GM03348 (cell line): Measurements from ENCODE around the gene PLA2R1.
"Not testable (repeated sequence)": the region's sequence is repeated elsewhere in the genome, so short reads cannot be mapped to it uniquely, and the experiment has no call there.

ENCODE experiments used
- DNase-seq: peaks from one replicate; pipeline ENCODE4 v3.0.0; 2012; ENCODE audit warnings: low spot score

The PLA2R1 gene

DNA sequence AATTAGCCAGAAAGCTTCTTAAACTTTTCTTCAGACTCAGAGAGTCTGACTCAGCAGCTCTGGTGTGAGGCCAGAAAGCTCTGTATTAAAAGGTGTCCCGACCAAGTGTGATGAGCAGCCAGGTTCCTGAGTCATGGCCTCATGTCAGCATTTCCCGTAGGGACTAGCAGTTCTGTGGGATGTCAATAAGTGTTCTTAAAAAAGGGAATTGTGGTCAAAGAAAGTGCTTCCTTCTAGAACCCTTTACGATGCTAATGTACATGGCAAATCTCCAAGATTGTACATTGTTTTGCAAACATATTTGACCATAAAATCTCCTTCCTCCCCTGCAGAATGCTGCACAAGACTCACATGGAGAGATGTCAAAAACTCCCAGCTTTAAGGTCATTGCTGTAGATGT is 80.1 kb downstream of the PLA2R1 start:
- peak; percentile 63 for DNase-seq

DNA sequence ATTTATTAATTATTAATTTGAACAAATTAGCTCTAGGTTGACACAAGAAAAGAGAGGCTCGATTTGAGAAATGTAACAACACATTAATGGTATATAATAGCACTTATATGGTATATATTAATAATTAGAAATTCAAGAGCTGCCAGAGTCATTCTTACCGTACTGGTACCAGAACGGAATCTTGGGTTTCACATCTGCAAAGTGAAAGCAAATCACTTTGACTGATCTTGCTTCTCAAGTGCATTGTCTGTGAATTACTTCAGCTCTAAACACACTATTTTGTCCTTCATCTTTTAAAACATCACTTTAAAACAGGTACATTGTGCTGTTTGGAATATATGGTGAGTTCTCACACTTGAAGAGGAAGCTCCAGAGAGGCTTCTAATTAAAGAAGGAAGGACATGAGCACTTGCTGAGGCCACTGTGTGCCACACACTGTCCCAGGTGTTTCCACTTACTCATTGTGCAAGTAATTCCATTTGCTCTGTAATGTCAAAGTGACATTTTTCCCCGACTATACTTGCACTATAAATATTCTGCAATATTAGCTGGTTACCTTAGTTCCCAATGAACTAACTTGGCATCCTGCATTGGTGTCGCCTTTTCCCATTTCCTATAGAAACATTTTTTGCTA is 85.8 kb downstream of the PLA2R1 start:
- DNase-seq: no peak

DNA sequence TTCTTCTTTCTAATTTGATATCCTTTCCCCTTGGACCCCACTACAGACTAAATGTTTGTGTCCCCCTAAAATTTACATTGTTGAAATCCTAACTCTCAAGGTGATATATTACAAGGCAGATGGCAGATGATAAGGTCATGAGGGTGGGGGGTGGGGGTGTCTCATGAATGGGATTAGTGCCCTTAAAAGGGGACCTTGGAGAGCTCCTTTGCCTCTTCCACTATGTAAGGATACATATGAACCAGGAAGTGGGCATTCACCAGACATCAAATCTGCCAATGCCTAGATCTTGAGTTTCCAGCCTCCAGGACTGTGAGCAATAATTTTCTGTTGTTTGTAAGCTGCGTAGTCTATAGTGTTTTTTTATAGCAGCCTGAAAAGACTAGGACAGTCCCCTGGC is 89.1 kb downstream of the PLA2R1 start:
- DNase-seq: no peak

DNA sequence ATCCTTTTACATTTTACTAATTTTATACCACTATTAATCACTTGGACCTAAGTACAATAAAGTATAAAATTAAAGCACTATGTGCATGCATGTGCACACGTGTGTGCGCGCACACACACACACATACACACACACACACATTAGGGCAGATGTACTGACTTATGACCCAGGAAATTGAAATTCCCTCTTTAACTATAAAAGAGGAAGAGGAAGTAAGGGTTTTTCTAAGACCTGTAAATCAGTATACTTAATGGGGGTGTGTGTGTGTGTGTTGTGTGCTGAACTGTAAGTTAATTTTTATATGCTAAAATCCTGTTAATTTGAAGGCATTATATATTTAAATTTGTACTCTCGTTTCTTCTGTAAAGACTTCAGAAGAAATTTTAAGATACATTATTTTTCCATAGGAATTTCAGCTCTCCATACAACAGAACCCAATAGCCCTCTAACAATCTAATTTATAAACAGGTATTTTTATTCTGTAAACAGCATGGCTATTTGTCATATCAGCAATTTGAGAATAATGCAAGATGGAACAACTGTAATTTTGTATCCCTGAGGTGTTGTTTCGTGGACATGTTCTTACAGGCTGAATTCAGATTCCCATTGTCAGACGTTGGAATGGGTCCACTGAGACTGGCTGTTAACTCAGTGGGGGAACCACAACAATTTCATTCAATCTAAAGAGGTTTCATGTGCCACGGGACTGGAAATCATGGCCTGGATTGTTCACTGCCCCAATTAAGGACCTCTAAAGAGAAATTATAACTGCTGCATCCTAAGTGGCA is 90.9 kb downstream of the PLA2R1 start:
- no peak for DNase-seq

DNA sequence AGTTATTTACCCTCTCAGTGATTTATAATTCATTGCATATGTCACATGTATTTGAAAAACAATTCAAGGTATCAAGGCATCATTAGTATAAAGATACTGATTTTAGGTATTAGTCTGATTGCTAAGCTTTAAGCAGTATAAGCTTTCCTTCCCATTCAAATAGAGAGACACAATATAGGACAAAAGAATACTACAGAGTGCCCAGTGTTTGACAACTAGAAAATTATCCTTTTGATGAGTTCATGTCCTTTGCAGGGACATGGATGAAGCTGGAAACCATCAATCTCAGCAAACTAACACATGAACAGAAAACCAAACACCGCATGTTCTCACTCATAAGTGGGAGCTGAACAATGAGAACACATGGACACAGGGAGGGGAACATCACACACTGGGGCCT is 91.9 kb downstream of the PLA2R1 start:
- not testable (repeated sequence) for DNase-seq

DNA sequence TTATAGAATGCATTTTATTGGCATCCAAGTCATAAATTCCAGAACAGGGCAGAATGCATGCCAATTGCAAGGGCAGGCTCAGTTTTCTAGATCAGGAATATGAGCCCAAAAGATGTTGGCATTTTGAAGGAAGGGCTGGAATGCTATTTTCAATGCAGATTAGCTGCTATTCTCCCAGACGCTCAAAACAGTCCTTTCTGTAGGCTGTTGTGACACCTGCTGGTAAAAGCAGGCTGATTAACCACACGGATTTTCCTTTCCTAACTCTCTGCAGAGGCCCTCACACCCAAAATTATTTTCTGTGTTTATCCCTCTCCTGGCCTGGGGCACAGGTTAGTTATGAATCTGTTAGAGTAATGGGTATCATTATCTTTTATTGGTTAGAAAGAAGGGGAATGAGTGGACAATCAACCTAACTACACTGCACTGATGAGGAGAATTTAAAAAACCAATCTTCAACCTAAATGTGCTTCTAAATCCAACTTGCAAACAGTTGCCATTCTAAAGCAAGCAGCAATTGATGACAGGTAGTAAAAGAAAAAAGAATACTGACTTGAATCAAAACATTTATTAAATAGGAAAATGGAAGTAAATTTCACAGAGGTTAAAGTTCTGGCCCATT is 94.0 kb downstream of the PLA2R1 start:
- DNase-seq: peak; percentile 59

DNA sequence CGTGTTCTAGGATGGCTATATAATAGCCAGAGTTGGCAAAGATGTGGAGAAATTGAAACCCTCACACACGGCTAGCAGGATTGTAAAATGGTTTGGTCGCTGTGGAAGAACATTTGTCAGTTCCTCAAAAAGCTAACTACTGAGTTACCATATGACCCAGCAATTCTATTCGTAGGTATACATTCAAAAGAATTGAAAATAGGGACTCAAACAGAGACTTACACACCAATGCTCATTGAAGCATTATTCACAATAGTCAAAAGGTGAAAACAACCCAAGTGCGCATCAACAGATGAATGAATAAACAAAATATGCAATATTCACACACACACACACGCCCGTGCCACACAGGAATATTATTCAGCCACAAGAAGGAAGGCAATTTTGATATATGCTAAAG is 98.7 kb downstream of the PLA2R1 start:
- DNase-seq: no peak

DNA sequence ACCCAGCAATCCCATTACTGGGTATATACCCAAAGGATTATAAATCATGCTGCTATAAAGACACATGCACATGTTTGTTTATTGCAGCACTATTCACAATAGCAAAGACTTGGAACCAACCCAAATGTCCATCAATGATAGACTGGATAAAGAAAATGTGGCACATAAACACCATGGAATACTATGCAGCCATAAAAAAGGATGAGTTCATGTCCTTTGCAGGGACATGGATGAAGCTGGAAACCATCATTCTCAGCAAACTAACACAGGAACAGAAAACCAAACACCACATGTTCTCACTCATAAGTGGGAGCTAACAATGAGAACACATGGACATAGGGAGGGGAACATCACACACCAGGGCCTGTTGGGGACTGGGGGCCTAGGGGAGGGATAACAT is 99.9 kb downstream of the PLA2R1 start:
- DNase-seq: not testable (repeated sequence)

DNA sequence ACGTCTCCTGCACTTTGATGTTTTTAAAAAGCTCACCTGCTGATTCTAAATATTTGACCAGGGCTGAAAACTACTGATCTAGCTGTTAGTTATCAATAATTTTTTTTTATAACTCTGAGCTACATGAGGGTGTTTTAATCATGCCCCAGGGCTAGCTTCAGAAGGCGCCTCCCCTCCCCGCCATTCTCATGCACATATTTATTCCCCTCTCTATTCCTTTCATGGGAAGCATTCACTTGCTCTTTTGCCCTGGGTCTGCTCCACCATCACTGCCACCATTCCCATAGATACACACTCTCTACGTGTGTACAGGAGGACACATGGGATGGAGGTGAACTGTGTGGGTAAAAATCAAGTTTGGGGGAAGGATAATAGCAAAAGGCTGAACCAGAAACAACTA is 101.0 kb downstream of the PLA2R1 start:
- no peak for DNase-seq

DNA sequence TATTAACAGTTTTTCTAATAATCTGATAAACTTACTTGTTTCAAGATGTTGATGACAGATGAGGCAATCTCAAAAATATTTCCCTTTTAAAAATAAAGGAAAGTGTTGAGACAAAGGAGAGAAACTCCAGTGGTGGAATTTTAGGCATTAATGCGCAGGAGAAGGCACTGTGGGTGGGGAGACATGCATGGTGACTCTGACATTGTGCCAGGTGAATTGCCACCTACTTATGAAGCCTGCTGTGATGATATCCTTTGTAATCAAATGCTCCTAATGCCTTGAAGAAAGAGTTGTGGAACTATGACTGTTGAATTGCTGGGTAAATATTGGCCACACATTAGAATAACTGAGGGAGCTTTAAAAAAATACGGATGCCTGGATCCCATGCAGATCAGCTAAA is 101.4 kb downstream of the PLA2R1 start:
- DNase-seq: peak; percentile 16

DNA sequence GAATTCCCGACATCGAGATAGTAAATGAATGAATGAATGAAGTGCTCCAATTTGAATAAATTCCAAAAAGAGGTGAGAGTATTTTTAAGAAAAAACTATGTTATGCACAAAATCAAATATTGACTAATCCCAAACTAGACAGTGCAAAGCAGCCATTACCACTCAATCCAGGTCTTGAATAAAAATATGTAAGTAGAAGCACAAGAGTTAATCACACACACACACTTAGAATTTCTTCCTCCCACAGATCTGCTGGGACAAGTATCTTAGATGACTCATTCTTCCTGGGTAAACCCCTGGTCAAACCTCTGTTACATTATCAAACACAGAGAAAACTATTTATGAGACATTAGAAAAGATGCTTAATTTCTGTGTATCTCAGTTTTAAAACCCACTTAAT is 102.0 kb downstream of the PLA2R1 start:
- peak; percentile 70 for DNase-seq

DNA sequence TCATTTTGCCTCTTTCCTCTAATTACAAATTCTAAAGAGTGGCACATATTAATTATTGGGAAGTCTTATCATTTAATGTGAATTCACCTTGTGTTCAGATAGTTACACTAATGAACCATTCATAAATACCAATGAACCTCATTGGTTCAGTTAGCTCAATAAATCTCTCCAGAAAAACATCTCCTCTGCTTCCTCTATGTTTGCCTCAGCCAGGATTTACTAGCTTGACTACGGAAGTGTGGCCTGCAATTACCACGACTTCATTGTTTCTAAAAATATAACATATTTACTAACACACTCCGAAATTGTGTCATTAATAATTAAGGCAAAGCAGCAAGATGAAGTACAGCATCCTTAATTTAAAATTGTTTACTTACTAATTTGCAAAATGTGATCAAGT is 103.3 kb downstream of the PLA2R1 start:
- no peak for DNase-seq

DNA sequence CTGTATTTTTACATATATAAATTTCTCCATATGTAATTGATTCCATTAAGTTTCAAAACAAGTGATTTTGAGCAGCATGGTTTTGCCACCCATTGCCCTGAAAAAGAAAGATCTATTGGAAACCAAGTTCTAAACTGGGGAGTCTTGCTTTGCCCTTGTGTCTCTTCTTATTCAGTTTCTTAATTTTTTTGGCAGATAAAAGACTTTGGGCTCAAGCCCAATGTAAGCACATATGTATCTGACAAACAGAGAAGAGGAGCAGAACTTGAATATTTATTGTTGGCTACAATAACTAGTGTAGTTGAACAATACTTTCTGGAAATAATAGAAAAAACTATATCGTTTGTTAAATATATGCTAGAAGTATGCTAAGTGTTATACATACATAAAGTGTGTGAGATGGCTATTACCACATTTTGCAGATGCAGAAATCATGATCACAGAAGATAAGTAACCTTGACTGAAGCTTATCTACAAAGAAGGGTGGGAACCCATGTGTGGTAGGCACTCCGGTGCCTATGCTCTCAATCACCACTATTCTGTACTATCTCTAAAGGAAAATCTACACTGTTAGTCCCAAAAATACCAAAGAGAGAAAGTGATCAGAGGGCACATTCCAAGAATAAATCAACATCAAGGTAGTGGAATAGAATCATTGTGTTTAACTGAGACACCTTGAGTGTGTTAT is 109.1 kb downstream of the PLA2R1 start:
- DNase-seq: no peak

DNA sequence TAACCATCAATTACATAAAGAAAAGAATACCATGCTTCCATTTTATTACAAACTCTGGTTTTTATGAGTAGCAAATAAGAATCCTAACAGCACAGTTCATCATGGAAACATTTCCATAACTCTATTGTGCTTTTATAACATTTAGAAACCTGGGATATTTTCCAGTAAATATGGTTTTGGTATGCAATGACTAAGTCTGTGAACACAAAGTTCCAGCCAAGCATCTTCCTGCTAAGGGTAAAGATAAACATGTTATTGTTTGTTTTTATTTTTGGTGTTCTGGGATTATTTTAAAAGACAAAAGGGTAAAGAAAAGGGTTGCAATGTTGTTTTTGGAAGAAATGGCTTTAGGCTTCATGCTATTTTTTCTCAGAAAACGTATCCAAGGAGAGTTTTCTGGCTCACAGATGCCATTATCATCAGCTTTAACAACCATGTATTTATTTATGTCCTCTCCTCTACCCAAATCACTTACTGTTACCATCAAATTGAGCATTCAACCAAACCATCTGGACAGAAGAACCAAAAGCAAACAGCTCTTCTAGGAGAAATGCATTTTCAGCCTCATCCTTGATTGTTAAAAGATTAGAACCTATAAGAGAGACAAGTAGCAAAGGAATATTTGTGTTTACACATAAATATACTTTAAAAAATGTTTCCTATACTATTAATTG is 116.0 kb downstream of the PLA2R1 start:
- DNase-seq: peak; percentile 55

DNA sequence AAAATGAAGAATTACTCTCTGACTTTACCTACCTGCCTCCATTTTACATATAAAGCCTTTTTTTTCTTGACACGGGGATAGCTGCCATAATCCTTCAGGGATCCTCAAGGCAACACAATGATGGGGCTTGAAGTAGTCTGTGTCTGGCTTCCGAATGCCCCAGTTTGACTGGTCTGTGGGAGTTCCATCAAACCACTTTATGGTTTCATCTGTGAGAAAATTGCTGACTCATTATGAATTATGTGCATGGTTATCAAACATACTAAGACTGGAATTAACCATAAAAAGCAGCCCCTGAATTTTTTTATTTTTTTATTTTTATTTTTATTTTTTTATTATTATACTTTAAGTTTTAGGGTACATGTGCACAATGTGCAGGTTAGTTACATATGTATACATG is 117.5 kb downstream of the PLA2R1 start:
- no peak for DNase-seq

DNA sequence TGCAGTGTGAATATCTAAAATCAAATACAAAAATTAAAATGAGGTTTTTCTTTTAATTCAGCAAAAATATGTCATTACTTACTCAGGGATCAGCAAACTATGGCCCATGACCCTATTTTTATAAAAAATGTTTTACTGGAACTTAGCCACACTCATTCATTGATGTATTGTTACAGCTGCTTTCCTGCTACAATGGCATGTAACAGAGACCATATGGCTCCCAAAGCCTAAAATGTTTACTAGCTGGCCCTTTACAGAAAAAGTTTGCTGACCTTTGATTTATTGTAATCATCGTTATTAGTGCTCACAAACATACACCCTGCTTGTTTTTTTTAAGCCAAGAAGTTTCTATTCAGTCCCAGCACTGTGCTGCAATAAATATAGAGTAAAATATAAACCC is 120.3 kb downstream of the PLA2R1 start:
- no peak for DNase-seq

DNA sequence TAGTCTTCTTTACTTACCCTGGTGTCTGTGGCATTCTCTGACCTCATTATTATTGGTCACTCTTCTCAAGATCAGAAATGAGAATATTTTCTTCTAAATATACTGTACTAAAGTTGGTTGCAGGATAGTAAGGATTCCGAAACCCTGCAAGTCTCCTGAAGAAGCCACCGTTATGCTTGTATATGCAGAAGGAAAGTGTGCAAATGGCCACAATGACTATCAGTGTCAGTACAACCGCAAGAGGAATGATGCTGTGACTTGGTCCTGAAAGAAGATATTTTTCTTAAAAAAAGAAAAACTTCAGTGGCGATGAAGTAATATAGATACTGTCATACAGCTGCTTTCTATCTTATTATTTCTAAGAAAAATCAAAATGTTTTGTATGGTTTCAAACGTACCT is 120.7 kb downstream of the PLA2R1 start:
- DNase-seq: no peak

DNA sequence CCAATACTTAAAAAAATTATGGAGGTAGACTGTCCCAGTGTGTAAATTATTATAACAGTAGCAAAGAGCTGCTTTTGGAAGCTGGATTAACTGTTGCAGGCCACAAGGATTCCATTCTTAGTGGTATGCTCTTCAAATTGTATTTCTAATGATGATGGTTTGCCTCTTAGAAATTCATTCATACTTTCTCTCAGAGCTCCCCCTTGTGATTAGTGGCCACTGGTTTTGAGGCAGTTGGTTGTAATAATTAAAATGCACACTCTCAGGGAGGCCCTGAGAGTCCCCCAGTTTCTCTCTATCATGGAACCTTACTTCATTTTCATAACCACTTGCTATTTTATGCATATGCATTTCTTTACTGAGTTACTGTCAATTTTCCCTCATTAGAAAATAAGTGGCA is 122.5 kb downstream of the PLA2R1 start:
- peak; percentile 39 for DNase-seq

DNA sequence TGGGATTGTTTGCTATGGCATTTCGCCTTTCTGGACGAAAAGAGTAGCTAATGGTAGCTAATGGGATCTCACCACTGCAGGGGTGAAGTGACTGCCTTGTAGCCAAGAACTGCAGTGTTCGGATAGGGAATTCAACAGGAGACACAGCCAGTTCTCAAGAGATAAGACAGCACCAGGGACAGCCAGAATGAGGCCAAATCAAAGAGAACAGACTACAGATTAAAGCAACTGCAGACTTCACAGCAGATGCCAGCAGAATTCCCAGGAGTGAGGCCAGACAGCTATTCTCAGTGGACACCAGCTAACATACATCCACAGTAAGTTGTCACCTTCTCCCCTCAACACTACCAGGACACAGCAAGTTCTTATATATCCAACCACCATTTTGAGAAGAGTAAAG is 124.0 kb downstream of the PLA2R1 start:
- DNase-seq: no peak

DNA sequence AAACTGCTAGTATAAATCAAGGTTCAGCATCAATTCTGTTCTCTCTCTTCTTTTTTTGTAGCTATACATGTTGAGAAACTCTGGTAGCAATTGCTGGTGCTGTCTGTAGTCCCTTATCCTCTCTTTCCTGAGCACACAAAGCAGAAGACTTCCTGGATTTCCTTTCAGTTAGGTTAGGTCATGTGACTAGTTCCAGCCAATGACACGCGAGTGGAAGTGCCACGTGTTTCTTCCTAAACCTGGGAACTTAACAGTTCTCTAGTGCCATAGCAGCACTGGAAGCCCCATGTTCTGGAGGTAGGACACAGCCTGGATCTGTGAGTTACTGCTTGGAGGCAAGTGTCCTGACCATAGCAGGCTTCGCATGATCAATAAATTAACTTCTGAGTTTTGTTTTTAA is 125.9 kb downstream of the PLA2R1 start:
- DNase-seq: no peak

DNA sequence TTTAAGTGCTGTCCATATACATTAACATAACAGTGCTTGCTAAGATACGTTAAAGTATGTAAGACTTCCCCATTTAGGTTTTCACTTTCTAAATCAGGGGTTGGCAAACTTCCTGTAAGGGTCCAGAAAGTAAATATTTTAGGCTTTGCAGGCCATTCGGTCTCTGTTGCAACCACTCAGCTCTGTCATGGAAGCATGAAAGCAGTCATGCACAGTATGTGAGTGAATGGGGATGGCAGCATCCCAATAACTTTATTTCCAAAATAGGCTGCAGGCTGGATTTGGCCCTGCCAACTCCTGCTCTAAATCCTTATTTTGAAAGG is 128.7 kb downstream of the PLA2R1 start:
- DNase-seq: no peak

DNA sequence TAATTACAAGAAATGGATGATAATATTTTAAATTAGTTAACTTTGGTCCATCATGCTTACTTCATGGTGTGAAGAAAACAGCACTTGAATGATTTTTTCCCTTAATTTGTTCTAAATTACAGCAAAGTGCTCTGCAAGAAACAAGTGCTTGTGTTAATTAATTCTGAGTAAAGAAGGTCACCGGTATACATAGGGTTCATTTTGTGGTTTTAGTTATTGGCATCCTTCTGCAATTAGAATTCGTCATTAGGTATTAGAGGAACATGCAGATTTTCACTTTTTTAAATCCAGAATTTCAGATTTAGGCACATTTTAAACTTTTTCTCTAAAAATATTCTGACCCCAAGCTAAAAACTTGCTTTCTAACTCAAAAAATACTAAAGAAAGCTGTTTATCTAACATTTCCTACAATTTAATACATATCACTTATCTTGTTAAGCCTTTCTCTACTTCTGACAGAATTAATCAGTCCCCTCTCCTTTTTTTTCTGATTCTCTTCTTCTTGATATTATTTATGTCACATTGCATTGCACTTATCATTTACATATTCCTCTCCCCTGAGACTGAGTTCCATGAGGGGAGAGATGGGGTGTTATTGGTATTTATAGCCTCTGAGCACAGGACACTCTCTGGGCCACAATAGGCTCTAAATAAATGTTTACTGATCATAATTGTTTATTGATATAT is 129.2 kb downstream of the PLA2R1 start:
- no peak for DNase-seq
